Activated naive CD4-positive, alpha-beta T cell treated with anti-CD3 and anti-CD28 coated beads, Interleukin-2, amount 10 ng/mL, durations not matched to agents 5 hours and 36 hours (primary cell): ENCODE results near the gene SSX5. TPM values are rescaled to one million over a fixed set of nuclear protein-coding genes. Genes with fewer than 3 reads are reported as not detected.

ENCODE experiments used
- total RNA-seq, 2 experiments: library from RNA; stranded (reverse); gene quantifications; one replicate each; pipeline ENCODE4 v1.2.3, GENCODE V29; 2021

The SSX5 gene, protein sequence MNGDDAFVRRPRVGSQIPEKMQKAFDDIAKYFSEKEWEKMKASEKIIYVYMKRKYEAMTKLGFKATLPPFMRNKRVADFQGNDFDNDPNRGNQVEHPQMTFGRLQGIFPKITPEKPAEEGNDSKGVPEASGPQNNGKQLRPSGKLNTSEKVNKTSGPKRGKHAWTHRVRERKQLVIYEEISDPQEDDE
- not detected for total RNA-seq

DNA sequence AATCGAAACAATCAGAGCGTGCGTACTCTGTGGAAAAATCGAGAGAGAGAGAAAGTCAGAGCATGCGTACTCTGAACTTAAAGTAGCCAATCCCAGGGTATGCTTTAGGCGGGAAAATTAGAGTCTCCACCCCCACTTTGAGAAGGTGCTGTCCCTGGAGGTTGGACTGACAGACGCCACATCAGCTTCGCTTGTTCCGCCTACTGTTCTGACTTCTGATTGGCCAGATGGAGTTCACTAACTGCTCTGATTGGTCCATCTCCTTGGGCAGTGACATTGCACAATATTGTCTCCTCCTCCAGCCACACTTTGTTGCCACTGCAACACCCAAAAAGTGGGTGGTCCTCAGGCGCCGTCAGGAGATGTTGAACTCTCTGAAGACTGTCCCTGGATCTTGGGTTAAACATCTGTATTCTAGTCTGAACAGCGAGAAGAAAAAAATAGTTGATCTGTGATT, at the start of gene SSX5:
Gene SSX5 (minus strand): TSS at position 51 of the 457 bp plus-strand sequence. CDS start 1,437 bp downstream, outside the sequence.

Other genes starting within 250 kb of the SSX5 start
- 10 to 100 TPM; 11.1 to 12.5 TPM for gene ZNF182, start 192.8 kb downstream of the SSX5 start, total RNA-seq
- gene SPACA5, start 189.8 kb downstream of the SSX5 start, total RNA-seq: not detected
- gene ZNF630, start 125.2 kb downstream of the SSX5 start, total RNA-seq: 1 to 10 TPM; 1.2 to 1.3 TPM
- not detected for gene SPACA5B, start 66.2 kb downstream of the SSX5 start, total RNA-seq
- gene SSX1, start 58.6 kb upstream of the SSX5 start, total RNA-seq: not detected
- not detected for gene SSX3, start 159.9 kb upstream of the SSX5 start, total RNA-seq
- not detected for gene SSX4, start 186.7 kb upstream of the SSX5 start, total RNA-seq
- not detected for gene SSX4B, start 215.2 kb upstream of the SSX5 start, total RNA-seq